ENCODE results near the gene METTL22. TPM values are rescaled to one million over a fixed set of nuclear protein-coding genes. Genes with fewer than 3 reads are reported as not detected.
"Not testable (repeated sequence)": the region's sequence is repeated elsewhere in the genome, so short reads cannot be mapped to it uniquely, and the experiment has no call there.

Gene METTL22
- total RNA-seq, 1 experiment from 2014 or later: 14.6 TPM

- H3K9me3 ChIP-seq (ENCODE audit: low read length); H4K20me1 ChIP-seq (ENCODE audit: low read length); H3K27ac ChIP-seq (ENCODE audit: low read length); H3K36me3 ChIP-seq (ENCODE audit: low read depth, low read length); BruUV-seq (replicated peaks); H2AFZ ChIP-seq (ENCODE audit: low read length); CTCF ChIA-PET; H3K4me2 ChIP-seq (ENCODE audit: low read length); H3K4me3 ChIP-seq (ENCODE audit: low read length); H3K9ac ChIP-seq (ENCODE audit: low read length); H3F3A ChIP-seq (ENCODE audit: low read length, unreplicated experiment); POLR2A ChIA-PET (ENCODE audit: unreplicated experiment); intact Hi-C loops (cut with micrococcal nuclease); H3K4me1 ChIP-seq (ENCODE audit: insufficient read depth, low read length); H3K79me2 ChIP-seq (ENCODE audit: low read length); H3K27me3 ChIP-seq (ENCODE audit: low read length); H3K9me2 ChIP-seq (replicated peaks; ENCODE audit: low read length): not testable (repeated sequence)
- TF ChIP-seq CTCF (conservative IDR thresholded peaks at IDR 0.05; ENCODE audit: low read depth, low read length): peak; percentile 36; the same call in 1 of the 2 replicates
- peak; percentile 35 for DNase-seq
- ATAC-seq: peak; percentile 71
Measured at GRCh38 chr16:8651958-8652357, 30.5 kb downstream of the METTL22 start.

GRCh38 chr16:8655184-8655717 lies 33.8 kb downstream of the METTL22 start:
- DNase-seq (no peak), ATAC-seq (no peak)
- Histone ChIP-seq H3K9me2 (replicated peaks; ENCODE audit: low read length) (no peaks in the 10 kb centered on the region), H3K79me2 (ENCODE audit: low read length) (no peaks in the 10 kb centered on the region), H3K9me3 (ENCODE audit: low read length) (no peaks in the 10 kb centered on the region), H3K36me3 (ENCODE audit: low read depth, low read length) (no peaks in the 10 kb centered on the region), H3K4me3 (ENCODE audit: low read length) (no peak overlapping the region), H3F3A (ENCODE audit: low read length, unreplicated experiment) (no peaks in the 10 kb centered on the region), H4K20me1 (ENCODE audit: low read length) (no peaks in the 10 kb centered on the region), H3K4me1 (ENCODE audit: insufficient read depth, low read length) (no peaks in the 10 kb centered on the region), H3K27me3 (ENCODE audit: low read length) (no peaks in the 10 kb centered on the region), H3K27ac (ENCODE audit: low read length) (no peak overlapping the region), H3K9ac (ENCODE audit: low read length) (no peak overlapping the region), H3K4me2 (ENCODE audit: low read length) (no peak overlapping the region), H2AFZ (ENCODE audit: low read length) (no peak overlapping the region)
- TF ChIP-seq EZH2phosphoT487 (IDR thresholded peaks at IDR 0.05; ENCODE audit: borderline replicate concordance, low read length): no peak
- TF ChIP-seq EZH2 (IDR thresholded peaks at IDR 0.05; ENCODE audit: low read length, unreplicated experiment): no peak
- no peak for TF ChIP-seq CTCF (conservative IDR thresholded peaks at IDR 0.05; ENCODE audit: low read depth, low read length)
- no TSS peak for BruUV-seq (replicated peaks)
- intact Hi-C loops (cut with micrococcal nuclease): no loop called here
- ChIA-PET CTCF (no interaction called here), POLR2A (ENCODE audit: unreplicated experiment) (no interaction called here)

DNA sequence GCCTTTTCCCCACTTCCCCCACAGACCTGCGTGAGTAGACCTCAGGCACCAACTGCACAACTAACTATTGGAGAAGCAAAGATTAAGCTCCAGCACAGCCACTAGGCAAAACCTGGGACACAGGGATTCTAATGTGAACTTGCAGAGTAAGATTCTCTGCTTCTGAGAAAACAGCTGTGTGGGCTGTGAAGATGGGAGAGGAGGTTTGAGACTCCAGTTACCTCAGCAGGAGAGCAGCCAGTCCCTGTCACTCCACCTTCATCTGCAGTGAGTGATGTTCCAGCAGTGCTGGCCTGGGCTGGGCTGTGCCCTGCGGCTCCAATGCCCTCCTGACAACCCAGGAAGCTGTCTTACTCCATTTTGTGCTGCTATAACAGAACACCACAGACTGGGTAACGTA lies 34.9 kb downstream of the METTL22 start:
- no peak for ATAC-seq
- BruUV-seq (replicated peaks): no TSS peak
- no peaks in the 10 kb centered on the region for H3K9me3 ChIP-seq (ENCODE audit: low read length)
- ChIA-PET POLR2A (ENCODE audit: unreplicated experiment) (no interaction called here), CTCF (interaction anchor here (0.5 kb wide), 1 partner anchor 138 kb away, joined by 3 read pairs; no protein-coding TSS in a partner anchor)
- no peaks in the 10 kb centered on the region for H3K4me1 ChIP-seq (ENCODE audit: insufficient read depth, low read length)
- no peak overlapping the region for H3K4me2 ChIP-seq (ENCODE audit: low read length)
- TF ChIP-seq EZH2 (IDR thresholded peaks at IDR 0.05; ENCODE audit: low read length, unreplicated experiment) (no peak), CTCF (conservative IDR thresholded peaks at IDR 0.05; ENCODE audit: low read depth, low read length) (no peak), EZH2phosphoT487 (IDR thresholded peaks at IDR 0.05; ENCODE audit: borderline replicate concordance, low read length) (no peak)
- intact Hi-C loops (cut with micrococcal nuclease): no loop called here
- no peaks in the 10 kb centered on the region for H3F3A ChIP-seq (ENCODE audit: low read length, unreplicated experiment)
- H3K79me2 ChIP-seq (ENCODE audit: low read length): no peaks in the 10 kb centered on the region
- no peak overlapping the region for H3K27ac ChIP-seq (ENCODE audit: low read length)
- no peaks in the 10 kb centered on the region for H3K36me3 ChIP-seq (ENCODE audit: low read depth, low read length)
- H3K9ac ChIP-seq (ENCODE audit: low read length): no peak overlapping the region
- no peak overlapping the region for H3K4me3 ChIP-seq (ENCODE audit: low read length)
- no peaks in the 10 kb centered on the region for H3K27me3 ChIP-seq (ENCODE audit: low read length)
- no peak overlapping the region for H2AFZ ChIP-seq (ENCODE audit: low read length)
- no peaks in the 10 kb centered on the region for H3K9me2 ChIP-seq (replicated peaks; ENCODE audit: low read length)
- DNase-seq: no peak
- no peaks in the 10 kb centered on the region for H4K20me1 ChIP-seq (ENCODE audit: low read length)

Data from PC-3 (cell line).